COLO668 (cell line): ENCODE results near the gene NIPBL.
"Not testable (repeated sequence)": the region's sequence is repeated elsewhere in the genome, so short reads cannot be mapped to it uniquely, and the experiment has no call there.

Source experiments
- DNase-seq: peaks from one replicate; lab custom pipeline; 2025; ENCODE audit not compliant: unreplicated experiment; lab: John Stamatoyannopoulos, UW

Gene NIPBL

GRCh38 chr5:36878392-36879082 is 2.0 kb downstream of the NIPBL start:
- no peak for DNase-seq

GRCh38 chr5:36879274-36880033 is 2.9 kb downstream of the NIPBL start:
- DNase-seq = no peak

- no peak for DNase-seq
Measured at GRCh38 chr5:36880761-36881160, 4.2 kb downstream of the NIPBL start.

- no peak for DNase-seq
Measured at GRCh38 chr5:36881304-36881703, 4.7 kb downstream of the NIPBL start.

- no peak for DNase-seq
Measured at GRCh38 chr5:36881807-36882206, 5.2 kb downstream of the NIPBL start.

GRCh38 chr5:36882250-36882649 is 5.7 kb downstream of the NIPBL start:
- DNase-seq = no peak

GRCh38 chr5:36883894-36884462 is 7.4 kb downstream of the NIPBL start:
- DNase-seq = no peak

- no peak for DNase-seq
Measured at GRCh38 chr5:36885149-36885548, 8.6 kb downstream of the NIPBL start.

- no peak for DNase-seq
Measured at GRCh38 chr5:36885566-36886485, 9.3 kb downstream of the NIPBL start.

- DNase-seq = no peak
Measured at GRCh38 chr5:36886791-36887190, 10.2 kb downstream of the NIPBL start.

GRCh38 chr5:36887532-36887931 is 11.0 kb downstream of the NIPBL start:
- no peak for DNase-seq

GRCh38 chr5:36888303-36888702 is 11.7 kb downstream of the NIPBL start:
- no peak for DNase-seq

- no peak for DNase-seq
Measured at GRCh38 chr5:36889264-36889663, 12.7 kb downstream of the NIPBL start.

GRCh38 chr5:36891266-36891665 is 14.7 kb downstream of the NIPBL start:
- DNase-seq = no peak

- DNase-seq = not testable (repeated sequence)
Measured at GRCh38 chr5:36892085-36892830, 15.7 kb downstream of the NIPBL start.

- no peak for DNase-seq
Measured at GRCh38 chr5:36894954-36895353, 18.4 kb downstream of the NIPBL start.

- DNase-seq = no peak
Measured at GRCh38 chr5:36896476-36896875, 19.9 kb downstream of the NIPBL start.

GRCh38 chr5:36897616-36898015 is 21.0 kb downstream of the NIPBL start:
- DNase-seq = no peak

GRCh38 chr5:36899860-36900259 is 23.3 kb downstream of the NIPBL start:
- DNase-seq = no peak

GRCh38 chr5:36900283-36900682 is 23.7 kb downstream of the NIPBL start:
- DNase-seq = no peak
